Neural crest cell (in vitro differentiated cells): ENCODE measurements around the gene RMRP. TPM values are rescaled to one million over a fixed set of nuclear protein-coding genes. Genes with fewer than 3 reads are reported as not detected.
A peak's percentile ranks its signal among the peaks of the same experiment; 100 is the strongest.

Experiments used
- DNase-seq: peaks from one replicate; pipeline ENCODE4 v3.0.0; 2021; ENCODE audit warnings: low read depth, mixed read lengths, low spot score
- H3K27ac Mint-ChIP-seq: one replicate; pipeline ENCODE4 v1.8.0; 2021; ENCODE audit warnings: mild to moderate bottlenecking, mixed read lengths; ENCODE audit not compliant: unreplicated experiment
- H3K27me3 Mint-ChIP-seq: 2 replicates; pipeline ENCODE4 v1.8.0; 2021; ENCODE audit warnings: low read depth, mild to moderate bottlenecking, mixed read lengths
- H3K36me3 Mint-ChIP-seq: 2 replicates; pipeline ENCODE4 v1.8.0; 2021; ENCODE audit warnings: low read depth, mild to moderate bottlenecking, mixed read lengths
- H3K4me1 Mint-ChIP-seq: 2 replicates; pipeline ENCODE4 v1.8.0; 2021; ENCODE audit warnings: mixed read lengths
- H3K4me3 Mint-ChIP-seq: one replicate; pipeline ENCODE4 v1.8.0; 2021; ENCODE audit warnings: mild to moderate bottlenecking, mixed read lengths
- H3K9me3 Mint-ChIP-seq: 2 replicates; pipeline ENCODE4 v1.8.0; 2021; ENCODE audit warnings: mixed read lengths
- total RNA-seq: library from RNA; stranded (reverse); gene quantifications from 2 replicates; pipeline ENCODE4 v1.2.1, GENCODE V29; 2021
- TF ChIP-seq, protein P1 (sequence below): fragments of 200-600 bp; sonication (generic); conservative IDR thresholded peaks from 2 replicates; pipeline ENCODE4 v1.5.0; 2021; ENCODE audit warnings: antibody characterized with exemption, mild to moderate bottlenecking

RMRP gene
- total RNA-seq, 1 donor from 2014 or later: 17,379 TPM

DNA sequence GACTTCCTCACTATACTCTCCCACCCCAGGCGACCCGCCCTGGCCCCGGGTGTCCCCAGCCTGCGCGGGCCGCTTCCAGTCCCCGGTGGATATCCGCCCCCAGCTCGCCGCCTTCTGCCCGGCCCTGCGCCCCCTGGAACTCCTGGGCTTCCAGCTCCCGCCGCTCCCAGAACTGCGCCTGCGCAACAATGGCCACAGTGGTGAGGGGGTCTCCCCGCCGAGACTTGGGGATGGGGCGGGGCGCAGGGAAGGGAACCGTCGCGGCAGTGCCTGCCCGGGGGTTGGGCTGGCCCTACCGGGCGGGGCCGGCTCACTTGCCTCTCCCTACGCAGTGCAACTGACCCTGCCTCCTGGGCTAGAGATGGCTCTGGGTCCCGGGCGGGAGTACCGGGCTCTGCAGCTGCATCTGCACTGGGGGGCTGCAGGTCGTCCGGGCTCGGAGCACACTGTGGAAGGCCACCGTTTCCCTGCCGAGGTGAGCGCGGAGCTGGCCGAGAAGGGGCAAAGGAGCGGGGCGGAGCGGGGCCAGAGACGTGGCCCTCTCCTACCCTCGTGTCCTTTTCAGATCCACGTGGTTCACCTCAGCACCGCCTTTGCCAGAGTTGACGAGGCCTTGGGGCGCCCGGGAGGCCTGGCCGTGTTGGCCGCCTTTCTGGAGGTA, 18.0 kb upstream of the RMRP start:
- TF ChIP-seq, protein P1, sequence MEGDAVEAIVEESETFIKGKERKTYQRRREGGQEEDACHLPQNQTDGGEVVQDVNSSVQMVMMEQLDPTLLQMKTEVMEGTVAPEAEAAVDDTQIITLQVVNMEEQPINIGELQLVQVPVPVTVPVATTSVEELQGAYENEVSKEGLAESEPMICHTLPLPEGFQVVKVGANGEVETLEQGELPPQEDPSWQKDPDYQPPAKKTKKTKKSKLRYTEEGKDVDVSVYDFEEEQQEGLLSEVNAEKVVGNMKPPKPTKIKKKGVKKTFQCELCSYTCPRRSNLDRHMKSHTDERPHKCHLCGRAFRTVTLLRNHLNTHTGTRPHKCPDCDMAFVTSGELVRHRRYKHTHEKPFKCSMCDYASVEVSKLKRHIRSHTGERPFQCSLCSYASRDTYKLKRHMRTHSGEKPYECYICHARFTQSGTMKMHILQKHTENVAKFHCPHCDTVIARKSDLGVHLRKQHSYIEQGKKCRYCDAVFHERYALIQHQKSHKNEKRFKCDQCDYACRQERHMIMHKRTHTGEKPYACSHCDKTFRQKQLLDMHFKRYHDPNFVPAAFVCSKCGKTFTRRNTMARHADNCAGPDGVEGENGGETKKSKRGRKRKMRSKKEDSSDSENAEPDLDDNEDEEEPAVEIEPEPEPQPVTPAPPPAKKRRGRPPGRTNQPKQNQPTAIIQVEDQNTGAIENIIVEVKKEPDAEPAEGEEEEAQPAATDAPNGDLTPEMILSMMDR: no peak
- Mint-ChIP-seq H3K4me3 (peak overlapping the region; percentile 75), H3K36me3 (no peaks in the 10 kb centered on the region), H3K27me3 (peaks cover 8% of the 10 kb centered on the region), H3K27ac (no peak overlapping the region), H3K4me1 (peaks cover 11% of the 10 kb centered on the region), H3K9me3 (no peaks in the 10 kb centered on the region)
- DNase-seq: peak; percentile 90

DNA sequence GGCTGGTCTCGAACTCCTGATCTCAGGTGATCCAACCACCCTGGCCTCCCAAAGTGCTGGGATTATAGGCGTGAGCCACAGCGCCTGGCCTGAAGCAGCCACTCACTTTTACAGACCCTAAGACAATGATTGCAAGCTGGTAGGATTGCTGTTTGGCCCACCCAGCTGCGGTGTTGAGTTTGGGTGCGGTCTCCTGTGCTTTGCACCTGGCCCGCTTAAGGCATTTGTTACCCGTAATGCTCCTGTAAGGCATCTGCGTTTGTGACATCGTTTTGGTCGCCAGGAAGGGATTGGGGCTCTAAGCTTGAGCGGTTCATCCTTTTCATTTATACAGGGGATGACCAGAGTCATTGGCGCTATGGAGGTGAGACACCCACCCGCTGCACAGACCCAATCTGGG, 17.4 kb upstream of the RMRP start:
- Mint-ChIP-seq H3K27me3 (peaks cover 8% of the 10 kb centered on the region), H3K27ac (no peak overlapping the region), H3K4me1 (peaks cover 11% of the 10 kb centered on the region), H3K36me3 (no peaks in the 10 kb centered on the region), H3K4me3 (peak overlapping the region; percentile 75), H3K9me3 (no peaks in the 10 kb centered on the region)
- no peak for DNase-seq
- TF ChIP-seq, protein P1: no peak

DNA sequence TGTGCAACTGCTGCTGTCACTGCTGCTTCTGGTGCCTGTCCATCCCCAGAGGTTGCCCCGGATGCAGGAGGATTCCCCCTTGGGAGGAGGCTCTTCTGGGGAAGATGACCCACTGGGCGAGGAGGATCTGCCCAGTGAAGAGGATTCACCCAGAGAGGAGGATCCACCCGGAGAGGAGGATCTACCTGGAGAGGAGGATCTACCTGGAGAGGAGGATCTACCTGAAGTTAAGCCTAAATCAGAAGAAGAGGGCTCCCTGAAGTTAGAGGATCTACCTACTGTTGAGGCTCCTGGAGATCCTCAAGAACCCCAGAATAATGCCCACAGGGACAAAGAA, 16.2 kb upstream of the RMRP start:
- no peak for DNase-seq
- TF ChIP-seq, protein P1: no peak
- H3K4me3 Mint-ChIP-seq: peak overlapping the region; percentile 74

DNA sequence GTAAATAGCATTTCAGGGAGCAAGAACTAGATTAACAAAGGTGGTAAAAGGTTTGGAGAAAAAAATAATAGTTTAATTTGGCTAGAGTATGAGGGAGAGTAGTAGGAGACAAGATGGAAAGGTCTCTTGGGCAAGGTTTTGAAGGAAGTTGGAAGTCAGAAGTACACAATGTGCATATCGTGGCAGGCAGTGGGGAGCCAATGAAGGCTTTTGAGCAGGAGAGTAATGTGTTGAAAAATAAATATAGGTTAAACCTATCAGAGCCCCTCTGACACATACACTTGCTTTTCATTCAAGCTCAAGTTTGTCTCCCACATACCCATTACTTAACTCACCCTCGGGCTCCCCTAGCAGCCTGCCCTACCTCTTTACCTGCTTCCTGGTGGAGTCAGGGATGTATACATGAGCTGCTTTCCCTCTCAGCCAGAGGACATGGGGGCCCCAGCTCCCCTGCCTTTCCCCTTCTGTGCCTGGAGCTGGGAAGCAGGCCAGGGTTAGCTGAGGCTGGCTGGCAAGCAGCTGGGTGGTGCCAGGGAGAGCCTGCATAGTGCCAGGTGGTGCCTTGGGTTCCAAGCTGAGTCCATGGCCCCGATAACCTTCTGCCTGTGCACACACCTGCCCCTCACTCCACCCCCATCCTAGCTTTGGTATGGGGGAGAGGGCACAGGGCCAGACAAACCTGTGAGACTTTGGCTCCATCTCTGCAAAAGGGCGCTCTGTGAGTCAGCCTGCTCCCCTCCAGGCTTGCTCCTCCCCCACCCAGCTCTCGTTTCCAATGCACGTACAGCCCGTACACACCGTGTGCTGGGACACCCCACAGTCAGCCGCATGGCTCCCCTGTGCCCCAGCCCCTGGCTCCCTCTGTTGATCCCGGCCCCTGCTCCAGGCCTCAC, 15.6 kb upstream of the RMRP start, which contains the start of gene CA9:
CA9 (plus strand) TSS at position 797 of the 893 bp plus-strand sequence; CDS start at position 829, 32 bp downstream.
- peaks cover 8% of the 10 kb centered on the region for H3K27me3 Mint-ChIP-seq
- H3K4me3 Mint-ChIP-seq: peak within 1 kb of the TSS; percentile 74
- H3K4me1 Mint-ChIP-seq: peaks cover 11% of the 10 kb centered on the region
- no peaks in the 10 kb centered on the region for H3K9me3 Mint-ChIP-seq
- no peak for DNase-seq
- no peaks in the 10 kb centered on the region for H3K36me3 Mint-ChIP-seq
- no peak within 1 kb of the TSS for H3K27ac Mint-ChIP-seq
- TF ChIP-seq, protein P1: no peak

More for the DNA sequence above, 16.2 kb upstream of the RMRP start:
- Mint-ChIP-seq H3K27ac (no peak overlapping the region), H3K27me3 (peaks cover 8% of the 10 kb centered on the region), H3K4me1 (peaks cover 11% of the 10 kb centered on the region), H3K36me3 (no peaks in the 10 kb centered on the region), H3K9me3 (no peaks in the 10 kb centered on the region)

DNA sequence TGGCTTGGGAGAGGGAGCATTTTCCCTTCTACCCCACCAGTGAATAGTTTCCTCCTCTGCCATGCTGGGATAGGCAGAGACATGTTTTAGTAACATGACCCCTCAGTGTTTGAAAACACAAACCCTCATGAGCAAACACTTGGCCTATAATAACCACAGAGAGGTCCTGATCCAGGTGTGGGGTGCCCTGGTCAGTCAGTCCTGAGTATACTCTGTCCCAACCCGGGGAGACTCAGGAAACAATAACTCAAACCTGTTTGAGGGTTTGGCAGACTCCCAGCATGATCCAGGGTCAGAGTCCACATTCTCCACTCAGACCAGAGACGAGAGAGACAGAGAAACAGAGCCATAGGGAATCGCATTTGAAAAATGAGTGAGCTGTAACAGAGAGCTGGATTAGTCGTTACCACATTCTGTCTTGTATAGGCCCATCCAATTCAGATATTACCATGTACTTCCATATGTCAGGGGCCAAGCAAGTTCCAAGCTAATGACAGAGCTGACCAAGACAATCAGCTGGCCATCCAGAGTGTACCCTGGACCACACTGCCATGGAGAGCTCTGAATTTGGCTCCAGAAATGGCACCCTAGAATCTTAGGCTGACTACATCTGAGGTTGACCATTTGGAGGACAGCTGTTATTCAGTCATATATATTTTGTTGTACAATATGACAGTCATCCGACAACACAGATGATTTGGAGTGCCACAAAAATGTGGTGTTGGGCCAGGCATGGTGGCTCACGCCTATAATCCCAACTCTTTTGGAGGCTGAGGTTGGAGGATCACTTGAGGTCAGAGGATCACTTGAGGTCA, 11.7 kb upstream of the RMRP start:
- TF ChIP-seq, protein P1: no peak
- Mint-ChIP-seq H3K4me3 (peak overlapping the region; percentile 6), H3K27me3 (peaks cover 3% of the 10 kb centered on the region), H3K9me3 (no peaks in the 10 kb centered on the region), H3K4me1 (peaks cover 11% of the 10 kb centered on the region), H3K27ac (peak overlapping the region; percentile 23), H3K36me3 (no peaks in the 10 kb centered on the region)
- DNase-seq: no peak
